ENCODE results near the gene TIMM9. TPM values are rescaled to one million over a fixed set of nuclear protein-coding genes. Genes with fewer than 3 reads are reported as not detected.

The TIMM9 gene
- polyA plus RNA-seq, 1 donor (not counting 4 experiments of a cell fraction or from before 2014, with no cell fraction given), result 29.6 TPM

DNA sequence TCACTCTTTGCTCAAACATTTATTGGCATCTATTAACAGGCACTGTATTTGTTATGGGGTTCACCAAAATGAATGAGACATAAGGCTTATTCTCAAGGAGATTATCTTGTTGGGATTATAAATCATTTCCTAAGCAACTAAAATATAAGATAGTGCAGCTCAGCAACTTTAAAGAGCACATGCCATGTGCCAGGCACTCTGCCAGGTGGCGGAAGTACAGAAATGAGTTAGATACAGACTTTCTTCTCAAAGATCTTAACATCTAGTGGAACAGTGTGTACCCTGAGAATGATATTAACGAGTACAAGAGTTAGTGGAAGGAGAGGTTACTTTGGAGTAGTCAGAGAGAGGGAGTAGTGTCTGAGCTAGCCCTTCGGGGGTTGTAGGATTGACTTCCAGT lies 60.0 kb downstream of the TIMM9 start:
- FAIRE-seq, result no peak

DNA sequence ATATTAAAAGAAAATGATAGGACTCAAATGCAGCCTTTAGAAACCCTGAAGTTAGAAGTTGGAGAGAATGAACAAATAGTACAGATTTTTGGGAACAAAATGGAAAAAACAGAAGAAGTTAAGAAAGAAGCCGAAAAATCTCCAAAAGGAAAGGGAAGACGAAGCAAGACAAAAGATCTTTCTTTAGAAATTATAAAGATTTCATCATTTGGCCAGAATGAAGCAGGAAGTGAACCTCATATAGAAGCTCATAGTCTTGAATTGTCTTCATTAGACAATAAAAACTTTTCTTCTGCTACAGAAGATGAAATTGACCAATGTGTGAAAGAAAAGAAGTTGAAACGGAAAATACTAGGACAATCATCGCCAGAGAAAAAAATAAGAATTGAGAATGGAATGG lies 63.0 kb downstream of the TIMM9 start:
- no peak overlapping the region for H2AFZ ChIP-seq (ENCODE audit: control insufficient read depth, low read length)
- TF ChIP-seq, protein P1, sequence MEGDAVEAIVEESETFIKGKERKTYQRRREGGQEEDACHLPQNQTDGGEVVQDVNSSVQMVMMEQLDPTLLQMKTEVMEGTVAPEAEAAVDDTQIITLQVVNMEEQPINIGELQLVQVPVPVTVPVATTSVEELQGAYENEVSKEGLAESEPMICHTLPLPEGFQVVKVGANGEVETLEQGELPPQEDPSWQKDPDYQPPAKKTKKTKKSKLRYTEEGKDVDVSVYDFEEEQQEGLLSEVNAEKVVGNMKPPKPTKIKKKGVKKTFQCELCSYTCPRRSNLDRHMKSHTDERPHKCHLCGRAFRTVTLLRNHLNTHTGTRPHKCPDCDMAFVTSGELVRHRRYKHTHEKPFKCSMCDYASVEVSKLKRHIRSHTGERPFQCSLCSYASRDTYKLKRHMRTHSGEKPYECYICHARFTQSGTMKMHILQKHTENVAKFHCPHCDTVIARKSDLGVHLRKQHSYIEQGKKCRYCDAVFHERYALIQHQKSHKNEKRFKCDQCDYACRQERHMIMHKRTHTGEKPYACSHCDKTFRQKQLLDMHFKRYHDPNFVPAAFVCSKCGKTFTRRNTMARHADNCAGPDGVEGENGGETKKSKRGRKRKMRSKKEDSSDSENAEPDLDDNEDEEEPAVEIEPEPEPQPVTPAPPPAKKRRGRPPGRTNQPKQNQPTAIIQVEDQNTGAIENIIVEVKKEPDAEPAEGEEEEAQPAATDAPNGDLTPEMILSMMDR (optimal IDR thresholded peaks at IDR 0.05 in 1 of 3, IDR thresholded peaks at IDR 0.05 in 1 of 3, conservative IDR thresholded peaks at IDR 0.05 in 1 of 3; ENCODE audit: extremely low read depth in 1 of 3, insufficient read depth in 2 of 3, low read length in 3 of 3), result no peak
- no peak for TF ChIP-seq EZH2 (IDR thresholded peaks at IDR 0.05; ENCODE audit: low read length)
- DNase-seq (ENCODE audit: low read depth, low spot score), result no peak
- H3K79me2 ChIP-seq (ENCODE audit: control insufficient read depth, insufficient read depth, low read length), result no peaks in the 10 kb centered on the region
- no peak overlapping the region for H3K9ac ChIP-seq (ENCODE audit: control insufficient read depth, extremely low read depth, insufficient read depth, low read length)
- dilution Hi-C loops (cut with MboI; ENCODE audit: extremely low pct_ligation_motif_present, low sequenced_read_pairs), result no loop called here
- peaks cover 13% of the 10 kb centered on the region in 2 experiments for H3K36me3 ChIP-seq (ENCODE audit: control insufficient read depth in 2 of 2, extremely low read depth in 1 of 2, insufficient read depth in 2 of 2, low read length in 2 of 2)
- no peak overlapping the region for H3K27ac ChIP-seq (ENCODE audit: control insufficient read depth, insufficient read depth, low read length)
- H4K20me1 ChIP-seq (ENCODE audit: control insufficient read depth, extremely low read depth, insufficient read depth, low read length), result no peaks in the 10 kb centered on the region
- no peak overlapping the region for H3K4me3 ChIP-seq (ENCODE audit: control insufficient read depth in 2 of 3, extremely low read depth in 1 of 3, insufficient read depth in 2 of 3, low read depth in 1 of 3, low read length in 3 of 3)
- FAIRE-seq, result no peak
- no peaks in the 10 kb centered on the region for H3K4me1 ChIP-seq (ENCODE audit: control insufficient read depth, extremely low read depth, insufficient read depth, low read length)
- no peaks in the 10 kb centered on the region for H3K27me3 ChIP-seq (ENCODE audit: control insufficient read depth, extremely low read depth, insufficient read depth, low read length)
- no peak overlapping the region for H3K4me2 ChIP-seq (ENCODE audit: control insufficient read depth, extremely low read depth, insufficient read depth, low read depth, low read length)
- H3K9me3 ChIP-seq (ENCODE audit: control insufficient read depth, low read depth, low read length), result no peaks in the 10 kb centered on the region
- no peaks in the 10 kb centered on the region for H3K9me1 ChIP-seq (ENCODE audit: control insufficient read depth, extremely low read depth, insufficient read depth, low read length)

More for the DNA sequence above, 60.0 kb downstream of the TIMM9 start:
- Histone ChIP-seq H3K79me2 (ENCODE audit: control insufficient read depth, insufficient read depth, low read length) (no peaks in the 10 kb centered on the region), H3K9ac (ENCODE audit: control insufficient read depth, extremely low read depth, insufficient read depth, low read length) (no peak overlapping the region), H2AFZ (ENCODE audit: control insufficient read depth, low read length) (no peak overlapping the region), H3K27ac (ENCODE audit: control insufficient read depth, insufficient read depth, low read length) (no peak overlapping the region), H3K4me1 (ENCODE audit: control insufficient read depth, extremely low read depth, insufficient read depth, low read length) (no peaks in the 10 kb centered on the region), H4K20me1 (ENCODE audit: control insufficient read depth, extremely low read depth, insufficient read depth, low read length) (no peaks in the 10 kb centered on the region), H3K9me3 (ENCODE audit: control insufficient read depth, low read depth, low read length) (no peaks in the 10 kb centered on the region), H3K36me3 (ENCODE audit: control insufficient read depth in 2 of 2, extremely low read depth in 1 of 2, insufficient read depth in 2 of 2, low read length in 2 of 2) (peaks cover 8 to 13% of the 10 kb centered on the region in 2 experiments), H3K27me3 (ENCODE audit: control insufficient read depth, extremely low read depth, insufficient read depth, low read length) (no peaks in the 10 kb centered on the region), H3K9me1 (ENCODE audit: control insufficient read depth, extremely low read depth, insufficient read depth, low read length) (no peaks in the 10 kb centered on the region), H3K4me2 (ENCODE audit: control insufficient read depth, extremely low read depth, insufficient read depth, low read depth, low read length) (no peak overlapping the region), H3K4me3 (ENCODE audit: control insufficient read depth in 2 of 3, extremely low read depth in 1 of 3, insufficient read depth in 2 of 3, low read depth in 1 of 3, low read length in 3 of 3) (no peak overlapping the region)
- no peak for DNase-seq (ENCODE audit: low read depth, low spot score)
- dilution Hi-C loops (cut with MboI; ENCODE audit: extremely low pct_ligation_motif_present, low sequenced_read_pairs), result no loop called here
- no peak for TF ChIP-seq EZH2 (IDR thresholded peaks at IDR 0.05; ENCODE audit: low read length)
- TF ChIP-seq, protein P1 (optimal IDR thresholded peaks at IDR 0.05 in 1 of 3, IDR thresholded peaks at IDR 0.05 in 1 of 3, conservative IDR thresholded peaks at IDR 0.05 in 1 of 3; ENCODE audit: extremely low read depth in 1 of 3, insufficient read depth in 2 of 3, low read length in 3 of 3), result no peak
